HL-60 (cell line): Measurements from ENCODE around the gene ZNF598.

Source experiments
- CTCF ChIP-seq: IDR thresholded peaks from one replicate; pipeline ENCODE4 v1.5.1; 2011; ENCODE audit warnings: low read length, control low read depth, inconsistent platforms; ENCODE audit not compliant: insufficient read depth
- GABPA ChIP-seq: IDR thresholded peaks from 2 replicates; pipeline ENCODE4 v1.6.1; 2012; ENCODE audit warnings: low read depth
- POLR2AphosphoS5 ChIP-seq: IDR thresholded peaks from 2 replicates; pipeline ENCODE4 v1.6.1; 2012; ENCODE audit warnings: low read depth
- REST ChIP-seq: IDR thresholded peaks from 2 replicates; pipeline ENCODE4 v1.6.1; 2012; ENCODE audit warnings: low read depth; ENCODE audit not compliant: insufficient replicate concordance

- TF ChIP-seq CTCF: no peak
- no peak for TF ChIP-seq REST
- no peak for TF ChIP-seq POLR2AphosphoS5
- no peak for TF ChIP-seq GABPA
These were observed 47.8 kb upstream of the ZNF598 start for GRCh38 chr16:2057438-2057837.
